ENCODE data around the gene LIMS1. TPM values are rescaled to one million over a fixed set of nuclear protein-coding genes. Genes with fewer than 3 reads are reported as not detected.
"Not testable (repeated sequence)": the region's sequence is repeated elsewhere in the genome, so short reads cannot be mapped to it uniquely, and the experiment has no call there.

LIMS1 gene
- total and polyA plus RNA-seq, 10 donors = 8.9 to 104 (median 61.2) TPM

DNA sequence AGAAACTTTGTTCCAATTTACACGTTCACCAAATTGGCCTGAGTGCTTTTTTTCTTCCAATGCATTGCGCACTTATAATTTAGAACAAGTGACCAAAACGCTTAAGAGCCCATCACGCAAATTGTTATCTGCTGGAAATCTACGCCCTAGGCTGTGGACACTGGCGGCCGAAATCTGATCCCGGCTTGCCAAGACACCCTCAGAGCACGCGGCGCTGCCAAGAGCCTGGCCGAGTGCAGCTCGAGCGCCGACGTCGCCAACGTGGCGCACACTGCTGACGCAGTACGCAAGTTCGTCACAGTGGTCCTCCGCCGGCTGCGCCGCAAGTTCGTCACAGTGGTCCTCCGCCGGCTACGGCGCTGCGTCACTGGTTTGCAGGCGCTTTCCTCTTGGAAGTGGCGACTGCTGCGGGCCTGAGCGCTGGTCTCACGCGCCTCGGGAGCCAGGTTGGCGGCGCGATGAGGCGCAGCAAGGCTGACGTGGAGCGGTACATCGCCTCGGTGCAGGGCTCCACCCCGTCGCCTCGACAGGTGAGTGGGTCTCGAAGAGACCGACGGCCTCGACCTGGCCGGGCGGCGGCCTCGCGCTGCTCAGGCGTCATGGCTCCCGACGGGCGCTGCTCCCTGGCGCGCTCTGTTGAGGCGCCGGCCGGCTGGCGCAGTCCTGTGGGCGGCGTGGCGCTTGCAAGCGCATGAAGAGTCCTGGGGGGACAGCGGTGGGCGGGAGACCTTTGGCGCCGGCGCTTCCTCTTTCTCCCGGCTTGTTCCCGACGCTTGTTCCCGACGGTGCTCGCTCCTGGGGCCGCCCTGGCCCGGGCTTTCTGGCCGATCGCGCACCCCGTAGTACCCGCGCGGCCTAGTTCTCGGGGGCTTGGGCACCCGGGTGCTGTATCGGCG lies 185.1 kb downstream of the LIMS1 start, which contains the start of gene RANBP2:
Gene RANBP2 (plus strand): TSS at position 334 of the 896 bp plus-strand sequence. CDS start 125 bp downstream, at position 459.
- Histone ChIP-seq H3K27me3 (replicated peaks in 1 of 7) (no peaks in the 10 kb centered on the region), H3K36me3 (no peaks in the 10 kb centered on the region), H3K4me1 (peaks cover 8 to 51% (median 27%) of the 10 kb centered on the region in 6 donors), H3K9me3 (no peaks in the 10 kb centered on the region), H3K27ac (peak within 1 kb of the TSS; percentile 94 to 99 (median 96)), H3K4me3 (peak within 1 kb of the TSS; percentile 69 to 94 (median 80))
- 0 to 1% (median 0%) methylated on average over 47 to 97 of the region's 97 CpGs for WGBS, 5 donors
- peak; percentile 98 for DNase-seq
- intact Hi-C loops (cut with DNase I; ENCODE audit: low total_unique reads) = no loop called here
- TF ChIP-seq, protein P1, sequence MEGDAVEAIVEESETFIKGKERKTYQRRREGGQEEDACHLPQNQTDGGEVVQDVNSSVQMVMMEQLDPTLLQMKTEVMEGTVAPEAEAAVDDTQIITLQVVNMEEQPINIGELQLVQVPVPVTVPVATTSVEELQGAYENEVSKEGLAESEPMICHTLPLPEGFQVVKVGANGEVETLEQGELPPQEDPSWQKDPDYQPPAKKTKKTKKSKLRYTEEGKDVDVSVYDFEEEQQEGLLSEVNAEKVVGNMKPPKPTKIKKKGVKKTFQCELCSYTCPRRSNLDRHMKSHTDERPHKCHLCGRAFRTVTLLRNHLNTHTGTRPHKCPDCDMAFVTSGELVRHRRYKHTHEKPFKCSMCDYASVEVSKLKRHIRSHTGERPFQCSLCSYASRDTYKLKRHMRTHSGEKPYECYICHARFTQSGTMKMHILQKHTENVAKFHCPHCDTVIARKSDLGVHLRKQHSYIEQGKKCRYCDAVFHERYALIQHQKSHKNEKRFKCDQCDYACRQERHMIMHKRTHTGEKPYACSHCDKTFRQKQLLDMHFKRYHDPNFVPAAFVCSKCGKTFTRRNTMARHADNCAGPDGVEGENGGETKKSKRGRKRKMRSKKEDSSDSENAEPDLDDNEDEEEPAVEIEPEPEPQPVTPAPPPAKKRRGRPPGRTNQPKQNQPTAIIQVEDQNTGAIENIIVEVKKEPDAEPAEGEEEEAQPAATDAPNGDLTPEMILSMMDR (IDR thresholded peaks at IDR 0.05 in 8 of 11, conservative IDR thresholded peaks at IDR 0.05 in 3 of 11) = peak in 1 of 11 experiments; percentile 11
- TF ChIP-seq POLR2AphosphoS5 (IDR thresholded peaks at IDR 0.05) = peak; percentile 99 to 100 (median 99)
- peak in 2 of 3 donors; percentile 67 to 89 for TF ChIP-seq POLR2A (IDR thresholded peaks at IDR 0.05)

DNA sequence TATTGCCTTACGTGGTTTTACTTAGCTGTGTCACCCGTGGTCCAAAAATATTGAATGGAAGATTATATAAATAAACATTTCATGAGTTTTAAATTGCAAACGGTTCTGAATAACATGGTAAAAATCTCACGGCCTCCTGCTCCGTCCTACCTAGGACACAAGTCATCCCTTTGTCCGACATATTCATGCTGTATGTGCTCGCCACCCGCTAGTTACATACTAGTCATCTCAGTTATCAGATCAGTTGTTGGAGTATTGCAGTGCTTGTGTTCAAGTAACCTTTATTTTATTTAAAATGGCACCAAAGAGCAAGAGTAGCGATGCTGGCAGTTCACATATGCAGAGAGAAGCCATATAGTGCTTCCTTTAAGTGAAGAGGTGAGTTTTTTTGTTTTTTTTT lies 191.8 kb downstream of the LIMS1 start:
- 84 to 90% (median 86%) methylated on average over 9 of the region's 9 CpGs for WGBS, 5 donors
- H3K36me3 ChIP-seq; H3K27me3 ChIP-seq (replicated peaks in 1 of 7); H3K9me3 ChIP-seq; intact Hi-C loops (cut with DNase I; ENCODE audit: low total_unique reads); H3K4me3 ChIP-seq; DNase-seq: not testable (repeated sequence)
- Histone ChIP-seq H3K27ac (peak overlapping the region in 1 of 8 donors; percentile 50), H3K4me1 (peaks cover 0 to 61% (median 27%) of the 10 kb centered on the region in 6 donors)

DNA sequence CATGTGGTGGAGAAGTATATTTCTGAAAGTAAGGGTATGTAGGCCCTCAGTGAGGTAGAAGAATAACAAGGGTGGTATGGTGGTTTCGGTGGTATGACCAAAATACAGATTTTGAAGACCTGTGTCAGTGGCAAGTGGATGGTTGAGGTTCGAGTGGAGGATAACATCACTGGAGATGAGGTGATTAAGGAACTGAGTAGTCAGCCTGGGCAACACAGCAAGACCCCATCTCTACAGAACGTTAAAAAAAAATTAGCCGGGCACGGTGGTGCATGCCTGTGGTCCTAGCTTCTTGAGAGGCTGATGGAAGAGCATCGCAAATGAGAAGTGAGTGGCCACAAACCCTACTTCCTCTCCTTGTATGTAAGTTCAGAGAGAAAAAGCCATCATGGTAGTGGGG lies 200.4 kb downstream of the LIMS1 start:
- H3K9me3 ChIP-seq; H3K27ac ChIP-seq; H3K27me3 ChIP-seq (replicated peaks in 1 of 7); H3K4me3 ChIP-seq; DNase-seq; intact Hi-C loops (cut with DNase I; ENCODE audit: low total_unique reads); H3K4me1 ChIP-seq: not testable (repeated sequence)
- 88 to 96% (median 92%) methylated on average over 6 of the region's 6 CpGs for WGBS, 5 donors
- peaks cover 0 to 81% (median 25%) of the 10 kb centered on the region in 6 donors for H3K36me3 ChIP-seq

Small RNAs within 50 kb of the gene (small RNA-seq; reads per million reads assigned to genes)
- gene AC010095.1 = 0 reads per million in 4 donors

Other genes with a start within 250 kb of the LIMS1 start
- 1 to 10 TPM in 3 of 7 donors, under 1 TPM in 3, not detected in 1; 0.34 to 2.7 (median 0.91) TPM for gene SULT1C2, start 245.6 kb upstream of the LIMS1 start, total RNA-seq
- gene SULT1C2, start 245.6 kb upstream of the LIMS1 start, polyA plus RNA-seq = 1 to 10 TPM in 1 of 3 donors, under 1 TPM in 2; 0.17 to 1.4 (median 0.83) TPM
- 1 to 10 TPM in 2 of 7 donors, under 1 TPM in 5; 0.51 to 4.5 (median 0.69) TPM for gene SULT1C4, start 156.5 kb upstream of the LIMS1 start, total RNA-seq
- gene SULT1C4, start 156.5 kb upstream of the LIMS1 start, polyA plus RNA-seq = under 1 TPM; 0.09 to 0.30 (median 0.26) TPM
- gene GCC2, start 85.3 kb upstream of the LIMS1 start, total RNA-seq = 10 to 100 TPM; 47.0 to 82.6 (median 64.6) TPM
- 10 to 100 TPM; 10.1 to 13.6 (median 10.6) TPM for gene GCC2, start 85.3 kb upstream of the LIMS1 start, polyA plus RNA-seq
- gene RANBP2, start 185.0 kb downstream of the LIMS1 start, total RNA-seq = 10 to 100 TPM; 59.8 to 86.7 (median 66.5) TPM
- 1 to 10 TPM; 7.4 to 9.6 (median 8.1) TPM for gene RANBP2, start 185.0 kb downstream of the LIMS1 start, polyA plus RNA-seq